Activated CD8-positive, alpha-beta memory T cell treated with anti-CD3 and anti-CD28 coated beads, Interleukin-2, amount 10 ng/mL, durations not matched to agents 7 days and 5 days (primary cell): ENCODE results near the gene THAP11. TPM values are rescaled to one million over a fixed set of nuclear protein-coding genes. Genes with fewer than 3 reads are reported as not detected.

Experiments used
- ATAC-seq: fragments of 150-1000 bp; cut with Tn5 transposase; one replicate; pipeline ENCODE4 v1.10.0; 2021; ENCODE audit warnings: moderate library complexity
- CTCF ChIA-PET: fragments of 350-600 bp; sonication (Branson Sonifier 250); formaldehyde crosslinking; loops from one replicate; lab custom pipeline; 2021; ENCODE audit warnings: antibody characterized with exemption; lab: Charles Lee
- DNase-seq: peaks from one replicate; pipeline ENCODE4 v3.0.0-alpha.2; 2020
- H3K27ac Mint-ChIP-seq: one replicate; pipeline ENCODE4 v1.8.0; 2021; ENCODE audit warnings: mild to moderate bottlenecking, mixed read lengths
- H3K27me3 Mint-ChIP-seq: one replicate; pipeline ENCODE4 v1.8.0; 2021; ENCODE audit warnings: mixed read lengths
- H3K36me3 Mint-ChIP-seq: one replicate; pipeline ENCODE4 v1.8.0; 2021; ENCODE audit warnings: mild to moderate bottlenecking, mixed read lengths
- H3K4me1 Mint-ChIP-seq: one replicate; pipeline ENCODE4 v1.8.0; 2021; ENCODE audit warnings: mixed read lengths
- H3K4me3 Mint-ChIP-seq: one replicate; pipeline ENCODE4 v1.8.0; 2021; ENCODE audit warnings: mild to moderate bottlenecking, moderate library complexity, mixed read lengths
- H3K9me3 Mint-ChIP-seq: one replicate; pipeline ENCODE4 v1.8.0; 2022; ENCODE audit warnings: low read depth, mixed read lengths
- total RNA-seq, 2 experiments: library from RNA; stranded (reverse); gene quantifications; one replicate each; pipeline ENCODE4 v1.2.3, GENCODE V29; 2021

The THAP11 gene
- total RNA-seq, 2 experiments from 2014 or later: 47.9 to 52.7 TPM

DNA sequence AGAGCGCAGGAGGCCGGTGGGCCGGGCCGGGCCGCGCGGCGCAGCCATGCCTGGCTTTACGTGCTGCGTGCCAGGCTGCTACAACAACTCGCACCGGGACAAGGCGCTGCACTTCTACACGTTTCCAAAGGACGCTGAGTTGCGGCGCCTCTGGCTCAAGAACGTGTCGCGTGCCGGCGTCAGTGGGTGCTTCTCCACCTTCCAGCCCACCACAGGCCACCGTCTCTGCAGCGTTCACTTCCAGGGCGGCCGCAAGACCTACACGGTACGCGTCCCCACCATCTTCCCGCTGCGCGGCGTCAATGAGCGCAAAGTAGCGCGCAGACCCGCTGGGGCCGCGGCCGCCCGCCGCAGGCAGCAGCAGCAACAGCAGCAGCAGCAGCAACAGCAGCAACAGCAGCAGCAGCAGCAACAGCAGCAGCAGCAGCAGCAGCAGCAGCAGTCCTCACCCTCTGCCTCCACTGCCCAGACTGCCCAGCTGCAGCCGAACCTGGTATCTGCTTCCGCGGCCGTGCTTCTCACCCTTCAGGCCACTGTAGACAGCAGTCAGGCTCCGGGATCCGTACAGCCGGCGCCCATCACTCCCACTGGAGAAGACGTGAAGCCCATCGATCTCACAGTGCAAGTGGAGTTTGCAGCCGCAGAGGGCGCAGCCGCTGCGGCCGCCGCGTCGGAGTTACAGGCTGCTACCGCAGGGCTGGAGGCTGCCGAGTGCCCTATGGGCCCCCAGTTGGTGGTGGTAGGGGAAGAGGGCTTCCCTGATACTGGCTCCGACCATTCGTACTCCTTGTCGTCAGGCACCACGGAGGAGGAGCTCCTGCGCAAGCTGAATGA is 606 bp downstream of the THAP11 start:
- CTCF ChIA-PET: interaction anchor here (0.9 to 4.5 kb wide), 7 partner anchors 9 to 347 kb away, joined by 3 to 38 read pairs (median 3); partner anchors contain the start of genes RANBP10 and TSNAXIP1

DNA sequence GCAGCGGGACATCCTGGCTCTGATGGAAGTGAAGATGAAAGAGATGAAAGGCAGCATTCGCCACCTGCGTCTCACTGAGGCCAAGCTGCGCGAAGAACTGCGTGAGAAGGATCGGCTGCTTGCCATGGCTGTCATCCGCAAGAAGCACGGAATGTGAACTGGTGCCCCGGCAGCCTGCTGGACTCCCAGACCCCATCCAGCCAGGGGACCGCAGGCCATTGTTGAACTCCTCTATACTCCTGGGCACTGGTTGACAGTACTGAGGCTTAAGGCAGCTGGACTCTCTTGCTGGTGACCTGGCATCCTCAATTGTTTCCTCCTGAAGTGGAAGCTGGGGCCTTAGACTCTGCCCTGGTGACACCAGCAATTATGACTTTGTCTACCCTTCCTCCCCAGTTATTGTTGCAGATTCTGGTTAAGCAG is 1.2 kb downstream of the THAP11 start:
- H3K9me3 Mint-ChIP-seq: no peaks in the 10 kb centered on the region
- no peak for ATAC-seq
- DNase-seq: no peak

More for the DNA sequence above, 606 bp downstream of the THAP11 start:
- peaks cover 5% of the 10 kb centered on the region for H3K36me3 Mint-ChIP-seq
- DNase-seq (peak; percentile 80), ATAC-seq (peak; percentile 34)
- H3K27me3 Mint-ChIP-seq: no peaks in the 10 kb centered on the region
- peaks cover 40% of the 10 kb centered on the region for H3K4me1 Mint-ChIP-seq
- H3K27ac Mint-ChIP-seq: peak overlapping the region; percentile 96
- H3K4me3 Mint-ChIP-seq: peak overlapping the region; percentile 95
- no peaks in the 10 kb centered on the region for H3K9me3 Mint-ChIP-seq

DNA sequence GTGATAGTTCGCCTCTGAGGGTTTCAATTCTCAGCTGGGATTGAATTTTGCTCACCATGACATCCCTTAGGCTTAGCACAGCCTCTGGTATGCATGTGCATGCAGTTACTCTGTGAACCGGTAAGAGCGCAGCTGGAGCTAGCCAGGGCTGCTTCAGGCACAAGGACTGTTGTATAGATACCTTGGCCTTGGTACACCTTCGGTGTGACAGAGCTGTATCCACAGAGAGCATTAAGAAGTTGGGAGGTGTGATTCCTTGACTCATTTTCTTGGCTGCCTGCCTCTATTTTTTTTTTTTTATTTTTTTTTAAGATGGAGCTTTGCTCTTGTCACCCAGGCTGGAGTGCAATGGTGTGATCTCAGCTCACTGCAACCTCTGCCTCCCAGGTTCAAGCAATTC is 2.4 kb downstream of the THAP11 start:
- CTCF ChIA-PET: interaction anchor here (0.7 to 4.5 kb wide), 9 partner anchors 11 to 178 kb away, joined by 3 to 38 read pairs (median 5); partner anchors contain the start of genes EDC4, RANBP10 and TSNAXIP1
- Mint-ChIP-seq H3K9me3 (no peaks in the 10 kb centered on the region), H3K27ac (peak overlapping the region; percentile 96), H3K36me3 (peaks cover 9% of the 10 kb centered on the region), H3K4me1 (peaks cover 52% of the 10 kb centered on the region), H3K4me3 (peak overlapping the region; percentile 95), H3K27me3 (no peaks in the 10 kb centered on the region)
- no peak for ATAC-seq
- no peak for DNase-seq

More for the DNA sequence above, 1.2 kb downstream of the THAP11 start:
- H3K4me3 Mint-ChIP-seq: peak overlapping the region; percentile 95
- H3K27me3 Mint-ChIP-seq: no peaks in the 10 kb centered on the region
- H3K36me3 Mint-ChIP-seq: peaks cover 5% of the 10 kb centered on the region
- H3K4me1 Mint-ChIP-seq: peaks cover 47% of the 10 kb centered on the region
- CTCF ChIA-PET: interaction anchor here (0.9 to 4.5 kb wide), 7 partner anchors 10 to 347 kb away, joined by 3 to 38 read pairs (median 3); partner anchors contain the start of genes RANBP10 and TSNAXIP1
- H3K27ac Mint-ChIP-seq: peak overlapping the region; percentile 96

DNA sequence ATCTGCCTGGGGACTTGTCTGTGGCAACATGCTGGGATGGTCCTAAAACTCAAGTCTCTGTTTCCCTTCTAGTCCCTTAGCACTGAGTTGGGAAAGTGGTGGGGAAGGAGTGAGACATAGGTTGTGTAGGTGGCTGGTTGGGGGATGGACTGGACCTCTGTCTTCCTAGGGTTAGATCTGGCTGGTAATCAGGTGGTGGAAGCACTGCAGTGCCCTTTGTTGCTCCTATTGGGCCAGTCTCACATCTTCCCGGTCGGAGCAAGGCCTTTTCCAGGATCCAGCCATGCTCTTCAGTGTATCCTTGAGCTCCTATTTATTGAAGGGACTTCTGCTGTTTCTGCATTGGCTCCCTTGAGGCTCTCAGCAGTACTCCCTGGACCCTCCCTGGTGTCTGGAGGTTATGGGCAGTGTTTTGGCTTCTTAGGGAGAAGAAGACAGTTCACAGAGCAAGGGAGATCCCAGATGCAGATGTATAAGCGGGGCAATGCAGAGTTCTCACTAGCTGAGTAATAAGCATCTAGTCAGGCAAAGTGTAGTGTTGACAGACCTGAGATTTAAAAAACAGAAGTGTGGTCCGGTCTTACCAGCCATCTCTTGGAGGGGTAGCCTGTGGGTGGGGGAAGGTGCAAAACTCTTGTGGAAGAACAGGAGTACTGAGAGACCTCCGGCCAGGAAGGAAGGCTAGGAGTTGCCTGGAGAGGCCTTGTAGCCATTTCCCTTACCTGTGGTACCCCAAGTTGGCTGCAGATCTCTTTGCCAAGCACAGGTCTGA is 3.4 kb downstream of the THAP11 start:
- CTCF ChIA-PET: interaction anchor here (0.9 to 4.5 kb wide), 9 partner anchors 12 to 324 kb away, joined by 3 to 38 read pairs (median 5); partner anchors contain the start of genes EDC4, RANBP10 and TSNAXIP1
- peak overlapping the region; percentile 79 for H3K4me3 Mint-ChIP-seq
- peaks cover 55% of the 10 kb centered on the region for H3K4me1 Mint-ChIP-seq
- ATAC-seq (no peak), DNase-seq (peak; percentile 43)
- no peaks in the 10 kb centered on the region for H3K27me3 Mint-ChIP-seq
- H3K9me3 Mint-ChIP-seq: no peaks in the 10 kb centered on the region
- H3K36me3 Mint-ChIP-seq: peaks cover 12% of the 10 kb centered on the region
- H3K27ac Mint-ChIP-seq: peak overlapping the region; percentile 91

DNA sequence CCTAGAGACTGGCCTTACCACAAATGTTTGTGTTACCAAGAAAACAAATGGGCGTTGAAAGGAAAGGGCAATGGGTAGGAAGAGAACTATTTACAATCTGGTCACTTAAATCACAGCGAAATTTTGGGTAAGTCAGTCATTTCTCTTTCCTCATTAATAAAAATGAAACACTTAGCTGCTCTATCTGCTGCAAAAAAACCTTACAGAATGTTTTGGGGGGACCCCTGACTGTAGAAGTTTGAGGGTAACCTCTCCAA is 3.9 kb downstream of the THAP11 start:
- no peak for DNase-seq
- Mint-ChIP-seq H3K4me1 (peaks cover 55% of the 10 kb centered on the region), H3K9me3 (no peaks in the 10 kb centered on the region), H3K27ac (peak overlapping the region; percentile 91), H3K36me3 (peaks cover 12% of the 10 kb centered on the region), H3K27me3 (no peaks in the 10 kb centered on the region), H3K4me3 (peak overlapping the region; percentile 79)
- ATAC-seq: no peak
- CTCF ChIA-PET: interaction anchor here (0.7 to 4.5 kb wide), 9 partner anchors 12 to 325 kb away, joined by 3 to 38 read pairs (median 4); partner anchors contain the start of genes RANBP10 and TSNAXIP1

DNA sequence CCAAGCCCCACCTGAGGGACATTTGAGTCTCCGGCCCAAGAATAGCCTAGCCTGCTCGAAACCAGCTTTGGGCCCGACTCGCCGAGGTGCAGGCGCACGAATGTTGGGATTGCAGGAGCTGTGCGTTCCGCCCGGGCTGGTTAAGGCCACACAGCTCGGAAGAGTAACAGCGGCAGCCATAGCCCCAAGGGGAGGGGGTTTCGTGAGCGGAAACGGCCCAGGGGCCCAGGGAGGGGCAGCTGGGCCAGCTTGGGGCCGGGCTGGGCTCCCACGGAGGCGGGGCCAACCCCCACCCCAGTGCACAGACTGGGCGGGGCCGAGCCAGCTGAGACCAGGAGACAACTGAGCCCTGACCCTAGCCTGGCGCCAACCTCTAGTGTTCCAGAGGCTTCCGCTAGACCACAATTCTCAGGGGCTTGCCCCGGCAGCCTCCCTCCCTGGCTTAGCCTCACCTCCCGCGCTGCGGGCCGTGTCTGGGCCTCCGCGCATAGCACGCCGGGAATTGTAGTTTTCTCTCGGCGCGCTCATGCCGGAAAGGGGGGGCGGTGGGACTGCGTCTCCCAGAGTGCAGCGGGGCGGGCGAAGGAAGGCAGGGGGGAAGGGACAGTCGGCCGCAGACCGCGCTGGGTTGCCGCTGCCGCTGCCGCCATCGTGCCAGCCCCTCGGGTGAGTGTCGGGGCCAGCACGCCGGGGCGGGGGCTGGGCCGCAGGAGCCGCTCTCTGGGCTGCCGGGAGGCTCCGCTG is 4.4 kb downstream of the THAP11 start, which contains the start of gene NUTF2:
Gene NUTF2, plus strand, starts transcription at position 614 of the 744 bp plus-strand sequence. CDS start 18,198 bp downstream, outside the sequence.
- peak; percentile 69 for ATAC-seq
- peak; percentile 98 for DNase-seq
- peak within 1 kb of the TSS; percentile 79 for H3K4me3 Mint-ChIP-seq
- CTCF ChIA-PET: interaction anchor here (0.7 to 4.5 kb wide), 9 partner anchors 13 to 325 kb away, joined by 3 to 38 read pairs (median 4); partner anchors contain the start of genes RANBP10 and TSNAXIP1
- H3K36me3 Mint-ChIP-seq: peaks cover 12% of the 10 kb centered on the region
- peaks cover 52% of the 10 kb centered on the region for H3K4me1 Mint-ChIP-seq
- H3K9me3 Mint-ChIP-seq: no peaks in the 10 kb centered on the region
- H3K27ac Mint-ChIP-seq: peak within 1 kb of the TSS; percentile 91
- no peaks in the 10 kb centered on the region for H3K27me3 Mint-ChIP-seq

DNA sequence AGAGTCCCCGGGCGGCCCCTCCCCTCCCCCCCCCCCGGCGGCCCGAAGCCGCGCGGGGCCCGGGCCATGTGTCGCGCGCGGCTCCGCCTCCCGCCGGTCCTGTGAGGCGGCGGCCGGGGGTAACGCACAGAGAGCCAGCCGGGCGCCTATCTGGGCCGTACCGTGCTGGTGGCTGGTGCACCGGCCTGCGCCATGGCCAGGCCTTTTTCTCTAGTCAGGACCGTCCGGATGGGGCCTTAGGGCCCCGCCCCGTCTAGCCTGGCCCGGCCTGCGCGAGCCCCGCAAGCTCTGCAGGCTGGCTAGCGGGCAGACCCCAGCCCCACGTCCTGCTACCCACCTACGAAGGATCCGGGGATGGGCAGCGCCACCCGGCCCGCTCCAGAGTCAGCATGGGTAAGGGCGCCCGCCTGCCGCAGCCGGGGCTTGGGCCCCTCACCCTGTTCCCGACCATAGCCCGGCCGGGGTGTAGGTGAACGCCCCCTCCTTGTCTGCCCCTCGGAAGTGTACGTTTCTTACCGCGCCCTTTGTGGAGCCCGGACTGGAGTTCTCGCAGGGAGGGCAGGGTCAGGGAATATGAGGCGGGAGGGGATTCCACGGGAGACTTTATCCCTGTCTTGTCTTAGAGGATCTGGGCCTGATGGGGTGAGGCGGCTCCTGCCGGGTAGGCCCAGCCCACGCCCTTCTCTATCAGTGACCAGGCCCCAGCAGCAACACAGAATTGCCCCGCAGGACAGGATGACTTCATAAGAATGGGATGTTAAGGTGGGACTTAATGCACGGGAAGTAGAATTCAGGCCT is 5.1 kb downstream of the THAP11 start, which contains the start of gene CENPT:
Gene CENPT, minus strand, starts transcription at position 630 of the 798 bp plus-strand sequence. CDS start 13,834 bp downstream, outside the sequence.
- Mint-ChIP-seq H3K27ac (peak within 1 kb of the TSS; percentile 91), H3K9me3 (no peaks in the 10 kb centered on the region), H3K36me3 (peaks cover 12% of the 10 kb centered on the region), H3K4me1 (peaks cover 49% of the 10 kb centered on the region), H3K4me3 (peak within 1 kb of the TSS; percentile 79), H3K27me3 (no peaks in the 10 kb centered on the region)
- CTCF ChIA-PET: interaction anchor here (1.1 to 4.5 kb wide), 5 partner anchors 13 to 174 kb away, joined by 3 to 38 read pairs (median 5); no protein-coding TSS in a partner anchor
- ATAC-seq: peak; percentile 50
- DNase-seq: peak; percentile 47

DNA sequence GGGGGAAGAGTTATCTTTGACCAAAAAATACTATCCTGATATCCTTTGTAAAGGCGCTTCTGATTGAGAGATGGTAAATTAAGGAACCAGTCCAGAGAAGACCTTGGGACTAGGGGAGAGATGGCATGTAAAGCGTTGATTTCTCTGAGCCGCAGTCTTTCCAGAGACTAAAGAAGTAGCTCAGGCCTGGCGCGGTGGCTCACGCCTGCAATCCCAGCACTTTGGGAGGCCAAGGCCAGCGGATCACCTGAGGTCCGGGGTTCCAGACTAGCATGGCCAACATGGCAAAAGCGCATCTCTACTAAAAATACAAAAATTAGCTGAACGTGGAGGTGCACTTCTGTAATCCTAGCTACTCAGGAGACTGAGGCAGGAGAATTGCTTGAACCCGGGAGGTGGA is 6.0 kb downstream of the THAP11 start:
- Mint-ChIP-seq H3K4me3 (peak overlapping the region; percentile 79), H3K9me3 (no peaks in the 10 kb centered on the region), H3K4me1 (peaks cover 48% of the 10 kb centered on the region), H3K27me3 (no peaks in the 10 kb centered on the region), H3K36me3 (peaks cover 12% of the 10 kb centered on the region), H3K27ac (peak overlapping the region; percentile 88)
- ATAC-seq (no peak), DNase-seq (no peak)
- CTCF ChIA-PET: interaction anchor here (1.2 to 1.3 kb wide), 3 partner anchors 17 to 175 kb away, joined by 3 to 7 read pairs (median 4); no protein-coding TSS in a partner anchor

DNA sequence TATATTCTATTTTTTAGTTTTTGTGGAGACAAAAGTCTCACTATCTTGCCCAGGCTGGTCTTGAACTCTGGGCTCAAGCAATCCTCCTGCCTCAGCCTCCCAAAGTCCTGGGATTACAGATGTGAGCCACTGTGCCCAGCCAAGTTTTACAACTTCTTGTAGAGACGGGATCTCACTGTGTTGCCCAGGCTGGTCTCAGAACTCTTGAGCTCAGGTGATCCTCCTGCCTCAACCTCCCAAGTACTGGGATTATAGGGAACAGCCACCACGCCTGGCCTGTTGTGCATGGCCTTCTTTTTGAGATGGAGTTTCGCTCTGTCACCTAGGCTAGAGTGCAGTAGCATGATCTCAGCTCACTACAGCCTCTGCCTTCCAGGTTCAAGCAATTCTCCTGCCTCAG is 11.6 kb downstream of the THAP11 start:
- CTCF ChIA-PET: interaction anchor here (1.2 to 2.7 kb wide), 2 partner anchors 11 to 37 kb away, joined by 3 to 9 read pairs; no protein-coding TSS in a partner anchor
- ATAC-seq: no peak
- Mint-ChIP-seq H3K36me3 (peaks cover 14% of the 10 kb centered on the region), H3K27me3 (no peaks in the 10 kb centered on the region), H3K4me1 (peaks cover 22% of the 10 kb centered on the region), H3K9me3 (no peaks in the 10 kb centered on the region), H3K4me3 (no peak overlapping the region), H3K27ac (no peak overlapping the region)
- no peak for DNase-seq

DNA sequence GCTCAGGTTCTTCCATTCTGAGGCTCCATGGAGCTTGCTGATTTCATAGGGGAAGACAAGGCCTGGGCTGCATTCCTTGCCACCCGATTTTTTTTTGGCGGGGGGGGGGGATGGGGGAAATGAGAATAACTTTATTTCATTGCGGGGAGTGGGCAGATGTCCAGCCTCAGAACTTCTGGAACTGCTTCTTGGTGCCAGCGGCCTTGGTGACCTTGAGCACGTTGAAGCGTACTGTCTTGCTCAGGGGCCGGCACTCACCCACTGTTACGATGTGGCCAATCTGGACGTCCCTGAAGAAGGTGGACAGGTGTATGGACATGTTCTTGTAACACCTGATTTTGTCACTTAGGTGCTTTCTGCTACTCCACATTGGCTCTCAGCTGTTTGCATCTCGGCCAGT is 13.7 kb downstream of the THAP11 start:
- ATAC-seq (no peak), DNase-seq (no peak)
- H3K4me3 Mint-ChIP-seq: no peak overlapping the region
- no peaks in the 10 kb centered on the region for H3K9me3 Mint-ChIP-seq
- H3K36me3 Mint-ChIP-seq: peaks cover 11% of the 10 kb centered on the region
- no peaks in the 10 kb centered on the region for H3K27me3 Mint-ChIP-seq
- no peak overlapping the region for H3K27ac Mint-ChIP-seq
- peaks cover 16% of the 10 kb centered on the region for H3K4me1 Mint-ChIP-seq
- CTCF ChIA-PET: interaction anchor here (0.7 to 2.7 kb wide), 3 partner anchors 28 to 408 kb away, joined by 3 to 9 read pairs (median 3); partner anchors contain the start of gene SLC7A6

DNA sequence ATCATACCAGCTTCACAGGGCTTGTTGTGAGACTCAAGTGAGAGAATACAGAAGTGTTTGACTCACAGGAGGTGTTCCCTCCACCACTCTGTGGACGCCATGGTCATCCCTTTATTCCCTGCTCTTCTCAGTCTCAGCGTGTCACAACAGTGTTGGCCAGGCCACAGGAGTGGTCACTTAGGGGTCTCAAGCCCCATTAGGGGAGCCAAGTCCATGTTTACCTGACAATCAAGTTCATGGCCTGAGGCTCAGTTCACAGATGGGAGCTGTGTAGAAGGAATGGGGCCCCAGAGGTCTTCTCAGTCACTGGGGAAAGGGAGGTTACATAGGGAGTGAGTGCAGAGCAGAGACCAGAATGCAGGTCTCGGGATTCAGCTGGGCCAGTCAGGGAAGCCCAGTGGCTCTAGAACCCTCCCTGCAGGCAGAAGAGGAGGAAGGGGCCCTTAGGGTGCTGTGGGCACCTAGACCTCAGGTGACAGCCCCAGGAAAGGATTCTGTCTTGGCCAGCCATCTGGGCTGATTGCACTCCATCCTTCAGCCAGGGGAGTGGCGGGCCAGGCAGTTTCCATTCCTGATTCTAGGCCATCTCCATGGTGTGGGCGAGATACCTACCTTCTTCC is 14.9 kb downstream of the THAP11 start:
- DNase-seq (no peak), ATAC-seq (no peak)
- H3K27ac Mint-ChIP-seq: peak overlapping the region; percentile 49
- CTCF ChIA-PET: interaction anchor here (0.8 kb wide), 1 partner anchor 113 kb away, joined by 3 read pairs; no protein-coding TSS in a partner anchor
- H3K27me3 Mint-ChIP-seq: no peaks in the 10 kb centered on the region
- H3K4me1 Mint-ChIP-seq: peaks cover 17% of the 10 kb centered on the region
- H3K9me3 Mint-ChIP-seq: no peaks in the 10 kb centered on the region
- H3K36me3 Mint-ChIP-seq: peaks cover 12% of the 10 kb centered on the region
- H3K4me3 Mint-ChIP-seq: no peak overlapping the region
